GM12878 (cell line): ENCODE results near the gene LRP8.

Experiments used
- BCLAF1 ChIP-seq: fragments of 450-650 bp; IDR thresholded peaks from 2 replicates; pipeline ENCODE4 v1.6.1; 2017; ENCODE audit warnings: antibody characterized with exemption, mild to moderate bottlenecking, moderate library complexity
- EP300 ChIP-seq, 2 experiments: fragments of 150-350 bp in 1 of 2; IDR thresholded peaks; 2 replicates each; pipeline ENCODE4 v1.6.1; 2011 to 2012; ENCODE audit warnings: low read depth in 2 of 2, low read length in 2 of 2, borderline replicate concordance in 1 of 2, improper control_type of control experiment in 1 of 2, inconsistent platforms in 1 of 2; ENCODE audit not compliant: control insufficient read depth in 1 of 2
- EZH2 ChIP-seq: IDR thresholded peaks from 2 replicates; pipeline ENCODE4 v1.6.1; 2012; ENCODE audit warnings: low read depth, mild to moderate bottlenecking, control low read depth, inconsistent platforms, low read length, borderline replicate concordance; ENCODE audit not compliant: control insufficient read depth
- POLR2A ChIP-seq: IDR thresholded peaks from 2 replicates; pipeline ENCODE4 v1.6.1; 2011; ENCODE audit warnings: low read depth, mild to moderate bottlenecking, low read length
- SIN3A ChIP-seq: IDR thresholded peaks from 2 replicates; pipeline ENCODE4 v1.6.1; 2012; ENCODE audit warnings: low read depth, low read length, improper control_type of control experiment
- TARDBP ChIP-seq: IDR thresholded peaks from 2 replicates; pipeline ENCODE4 v1.6.1; 2016; ENCODE audit warnings: borderline replicate concordance
- YY1 ChIP-seq: IDR thresholded peaks from 2 replicates; pipeline ENCODE4 v1.6.1; 2011; ENCODE audit warnings: low read depth, mild to moderate bottlenecking, low read length

DNA sequence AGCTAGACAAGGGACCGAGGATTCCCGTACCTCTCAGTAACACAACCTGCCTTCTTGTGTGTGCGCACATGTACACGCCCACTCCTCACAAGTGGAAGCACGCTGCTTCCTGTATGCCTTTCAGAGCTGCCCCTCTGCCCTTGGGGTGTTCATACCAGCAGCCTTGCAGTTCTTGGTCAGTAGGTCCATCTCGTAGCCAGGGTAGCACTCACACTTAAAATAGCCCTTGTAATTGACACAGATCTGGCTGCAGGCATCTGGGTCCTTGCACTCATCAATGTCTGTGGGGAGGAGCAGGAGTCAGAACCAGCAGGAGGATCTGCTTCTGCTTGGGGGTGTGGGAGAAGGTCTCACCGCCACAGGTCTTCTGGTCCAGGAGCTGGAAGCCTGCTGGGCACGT is 57.0 kb downstream of the LRP8 start:
- TF ChIP-seq SIN3A, result no peak
- no peak for TF ChIP-seq POLR2A
- no peak for TF ChIP-seq YY1
- TF ChIP-seq BCLAF1, result no peak
- no peak for TF ChIP-seq EP300 (IDR thresholded peaks at IDR 0.05; ENCODE audit: borderline replicate concordance in 1 of 2, control insufficient read depth in 1 of 2, low read depth in 2 of 2, low read length in 2 of 2)
- TF ChIP-seq TARDBP, result no peak
- no peak for TF ChIP-seq EZH2
